H9 (cell line): ENCODE measurements around the gene AKT3. TPM values are rescaled to one million over a fixed set of nuclear protein-coding genes. Genes with fewer than 3 reads are reported as not detected.

Experiments used
- DNase-seq: peaks from one replicate; pipeline ENCODE4 v3.0.0-alpha.2; 2017
- H2AFZ ChIP-seq: one replicate; pipeline ENCODE4 v1.6.1; 2013; ENCODE audit warnings: mild to moderate bottlenecking, low read length, control low read depth, moderate library complexity
- H2AK5ac ChIP-seq: 2 replicates; pipeline ENCODE4 v1.6.1; 2013; ENCODE audit warnings: low read length, control low read depth, mixed read lengths; ENCODE audit not compliant: insufficient read length
- H2BK120ac ChIP-seq: one replicate; pipeline ENCODE4 v1.6.1; 2013; ENCODE audit warnings: low read depth, mild to moderate bottlenecking, low read length, control low read depth, inconsistent platforms; ENCODE audit not compliant: poor library complexity, severe bottlenecking
- H2BK12ac ChIP-seq: 2 replicates; pipeline ENCODE4 v1.6.1; 2013; ENCODE audit warnings: low read length, control low read depth, mixed read lengths, low read depth; ENCODE audit not compliant: insufficient read length
- H2BK15ac ChIP-seq: 2 replicates; pipeline ENCODE4 v1.6.1; 2013; ENCODE audit warnings: low read depth, low read length, control low read depth
- H2BK20ac ChIP-seq: one replicate; pipeline ENCODE4 v1.6.1; 2013; ENCODE audit warnings: low read depth, mild to moderate bottlenecking, low read length, control low read depth, inconsistent platforms; ENCODE audit not compliant: poor library complexity, severe bottlenecking
- H2BK5ac ChIP-seq: 2 replicates; pipeline ENCODE4 v1.6.1; 2013; ENCODE audit warnings: low read length, control low read depth, mixed read lengths; ENCODE audit not compliant: insufficient read length
- H3K14ac ChIP-seq: 2 replicates; pipeline ENCODE4 v1.6.1; 2013; ENCODE audit warnings: low read length, control low read depth; ENCODE audit not compliant: insufficient read depth
- H3K18ac ChIP-seq: 2 replicates; pipeline ENCODE4 v1.6.1; 2013; ENCODE audit warnings: low read depth, mild to moderate bottlenecking, mixed read lengths, low read length, control low read depth; ENCODE audit not compliant: insufficient read length
- H3K23ac ChIP-seq: 2 replicates; pipeline ENCODE4 v1.6.1; 2013; ENCODE audit warnings: low read length, control low read depth, mixed read lengths, low read depth; ENCODE audit not compliant: insufficient read length
- H3K23me2 ChIP-seq: 2 replicates; pipeline ENCODE4 v1.6.1; 2013; ENCODE audit warnings: low read depth, mild to moderate bottlenecking, mixed read lengths, low read length, control low read depth; ENCODE audit not compliant: insufficient read length, poor library complexity, severe bottlenecking
- H3K27ac ChIP-seq: 2 replicates; pipeline ENCODE4 v1.5.1; 2013; ENCODE audit warnings: low read length, control low read depth, mixed read lengths, low read depth; ENCODE audit not compliant: insufficient read length
- H3K27me3 ChIP-seq: 2 replicates; pipeline ENCODE4 v1.6.1; 2013; ENCODE audit warnings: low read length, control low read depth, inconsistent platforms; ENCODE audit not compliant: insufficient read depth
- H3K4ac ChIP-seq: 2 replicates; pipeline ENCODE4 v1.6.1; 2013; ENCODE audit warnings: low read depth, mild to moderate bottlenecking, control low read depth, inconsistent platforms, low read length, moderate library complexity
- H3K4me1 ChIP-seq: 2 replicates; pipeline ENCODE4 v1.6.1; 2013; ENCODE audit warnings: low read length, control low read depth, inconsistent platforms; ENCODE audit not compliant: insufficient read depth
- H3K4me2 ChIP-seq: 2 replicates; pipeline ENCODE4 v1.6.1; 2013; ENCODE audit warnings: low read length, control low read depth, mixed read lengths; ENCODE audit not compliant: insufficient read length, insufficient read depth
- H3K56ac ChIP-seq: 2 replicates; pipeline ENCODE4 v1.6.1; 2013; ENCODE audit warnings: low read depth, mild to moderate bottlenecking, mixed read lengths, low read length, control low read depth; ENCODE audit not compliant: insufficient read length
- H3K79me1 ChIP-seq: 2 replicates; pipeline ENCODE4 v1.6.1; 2013; ENCODE audit warnings: low read depth, mild to moderate bottlenecking, moderate library complexity, low read length, control low read depth, inconsistent platforms; ENCODE audit not compliant: insufficient read depth, poor library complexity, severe bottlenecking
- H3K79me2 ChIP-seq: 2 replicates; pipeline ENCODE4 v1.6.1; 2013; ENCODE audit warnings: low read length, control low read depth, inconsistent platforms; ENCODE audit not compliant: insufficient read depth
- H3K9ac ChIP-seq: 2 replicates; pipeline ENCODE4 v1.6.1; 2013; ENCODE audit warnings: low read length, control low read depth, mixed read lengths; ENCODE audit not compliant: insufficient read length; ENCODE audit errors: extremely low read depth
- H3K9me3 ChIP-seq: one replicate; pipeline ENCODE4 v1.6.1; 2013; ENCODE audit warnings: low read depth, low read length, inconsistent platforms; ENCODE audit not compliant: control insufficient read depth
- H3T11ph ChIP-seq: one replicate; pipeline ENCODE4 v1.6.1; 2013; ENCODE audit warnings: mild to moderate bottlenecking, low read length, control low read depth, inconsistent platforms
- H4K20me1 ChIP-seq: one replicate; pipeline ENCODE4 v1.6.1; 2013; ENCODE audit not compliant: control insufficient read depth, insufficient read length, insufficient read depth
- H4K5ac ChIP-seq: 2 replicates; pipeline ENCODE4 v1.6.1; 2013; ENCODE audit warnings: low read depth, mild to moderate bottlenecking, mixed read lengths, low read length, control low read depth; ENCODE audit not compliant: insufficient read length
- H4K8ac ChIP-seq: replicated peaks from 2 replicates; pipeline ENCODE4 v1.6.1; 2013; ENCODE audit warnings: low read length, control low read depth, mixed read lengths, low read depth; ENCODE audit not compliant: insufficient read length
- H4K91ac ChIP-seq: 2 replicates; pipeline ENCODE4 v1.6.1; 2013; ENCODE audit warnings: low read depth, mild to moderate bottlenecking, moderate library complexity, mixed read lengths, low read length, control low read depth; ENCODE audit not compliant: insufficient read length
- H3K27ac Mint-ChIP-seq, 3 experiments: 2 replicates in 2 of 3; 3 replicates in 1 of 3; pipeline ENCODE4 v1.8.0; 2020 to 2021; ENCODE audit warnings: mixed read lengths in 3 of 3, mild to moderate bottlenecking in 1 of 3, moderate library complexity in 1 of 3
- H3K27me3 Mint-ChIP-seq: 2 replicates; pipeline ENCODE4 v1.8.0; 2021; ENCODE audit warnings: low read depth, mild to moderate bottlenecking, moderate library complexity, mixed read lengths
- H3K36me3 Mint-ChIP-seq, 3 experiments: 2 replicates in 2 of 3; 3 replicates in 1 of 3; pipeline ENCODE4 v1.8.0; 2020 to 2021; ENCODE audit warnings: low read depth in 3 of 3, mixed read lengths in 3 of 3; ENCODE audit not compliant: insufficient read depth in 1 of 3
- H3K4me1 Mint-ChIP-seq, 2 experiments: 2 replicates each; pipeline ENCODE4 v1.8.0; 2020; ENCODE audit warnings: mixed read lengths in 2 of 2
- H3K4me3 Mint-ChIP-seq, 2 experiments: 2 replicates in 1 of 2; 3 replicates in 1 of 2; pipeline ENCODE4 v1.8.0; 2020 to 2021; ENCODE audit warnings: mild to moderate bottlenecking in 2 of 2, mixed read lengths in 2 of 2, moderate library complexity in 1 of 2
- H3K9me3 Mint-ChIP-seq, 2 experiments: 2 replicates in 1 of 2; 3 replicates in 1 of 2; pipeline ENCODE4 v1.8.0; 2020; ENCODE audit warnings: mild to moderate bottlenecking in 2 of 2, mixed read lengths in 2 of 2, moderate library complexity in 1 of 2
- CTCF ChIP-seq: fragments of 200-600 bp; sonication (generic); conservative IDR thresholded peaks from 3 replicates; pipeline ENCODE4 v1.8.0; 2021; ENCODE audit warnings: antibody characterized with exemption, mild to moderate bottlenecking
- WGBS: extraction: QIAGEN DNeasy Blood & Tissue Kit; methylation state at CpG from one replicate; pipeline ENCODE4 v1.1.7; 2013; ENCODE audit warnings: missing lambda C conversion rate, low lambda C conversion rate, mixed read lengths; ENCODE audit not compliant: insufficient read length; ENCODE audit errors: extremely low coverage; 5-methylcytosine and 5-hydroxymethylcytosine counted together
- long read RNA-seq: library from polyadenylated mRNA; unstranded; transcript quantifications from one replicate; pipeline ENCODE4 v2.0.0, GENCODE V29; 2020
- total RNA-seq: library from RNA; stranded (reverse); gene quantifications from 2 replicates; pipeline ENCODE4 v1.2.1, GENCODE V29; 2021

AKT3 gene
- total RNA-seq, result 24.2 and 27.8 TPM in 2 replicates
- long read RNA-seq, partial matches to known transcripts, result 0 of 6 reads
- long read RNA-seq, other reads (novel, unspliced or antisense), result 6 of 6 reads

- peaks cover 15 to 16% of the 10 kb centered on the region in 2 experiments for H3K4me1 Mint-ChIP-seq
- no peaks in the 10 kb centered on the region for H3K4me1 ChIP-seq
Observed at GRCh38 chr1:243850202-243850451, at the start of gene AKT3. Gene AKT3 (minus strand): TSS chr1:243850243. CDS start chr1:243843170, 7,073 bp downstream.

More at GRCh38 chr1:243850202-243850451, at the start of gene AKT3:
- H2BK20ac ChIP-seq, result no peak within 1 kb of the TSS
- peak within 1 kb of the TSS; percentile 61 for H3K9ac ChIP-seq
- DNase-seq, result peak; percentile 85
- no peak within 1 kb of the TSS for H4K5ac ChIP-seq
- peak within 1 kb of the TSS; percentile 86 for H3K18ac ChIP-seq
- H3K9me3 ChIP-seq, result no peaks in the 10 kb centered on the region
- no peak within 1 kb of the TSS for H2AFZ ChIP-seq
- H3K23me2 ChIP-seq, result no peaks in the 10 kb centered on the region
- H3T11ph ChIP-seq, result no peak within 1 kb of the TSS
- H3K27me3 Mint-ChIP-seq, result peaks cover 13% of the 10 kb centered on the region
- no peak within 1 kb of the TSS for H3K4ac ChIP-seq
- no peak within 1 kb of the TSS for H2BK15ac ChIP-seq
- no peaks in the 10 kb centered on the region for H4K20me1 ChIP-seq
- no peaks in the 10 kb centered on the region; the same call in 1 of the 2 replicates for H3K79me2 ChIP-seq
- WGBS, result no CpG with 5 or more reads among the region's 32 CpGs
- peak within 1 kb of the TSS; percentile 44 for H2BK120ac ChIP-seq
- no peak for TF ChIP-seq CTCF
- peak within 1 kb of the TSS; percentile 48 for H3K4me2 ChIP-seq
- H3K27ac Mint-ChIP-seq, result peak within 1 kb of the TSS; percentile 95 to 100 (median 97)
- no peak within 1 kb of the TSS for H3K27ac ChIP-seq
- peak within 1 kb of the TSS; percentile 92 to 99 for H3K4me3 Mint-ChIP-seq
- H2BK5ac ChIP-seq, result no peak within 1 kb of the TSS
- no peak within 1 kb of the TSS for H2BK12ac ChIP-seq
- peak within 1 kb of the TSS; percentile 91 for H3K14ac ChIP-seq
- H3K9me3 Mint-ChIP-seq, result no peaks in the 10 kb centered on the region; a peak in 2 of 5 replicates
- peaks cover 0 to 4% (median 2%) of the 10 kb centered on the region in 3 experiments; a peak in 1 of 7 replicates for H3K36me3 Mint-ChIP-seq
- H3K23ac ChIP-seq, result no peak within 1 kb of the TSS
- no peaks in the 10 kb centered on the region for H3K27me3 ChIP-seq
- no peaks in the 10 kb centered on the region for H3K79me1 ChIP-seq
- no peak within 1 kb of the TSS for H3K56ac ChIP-seq
- H4K8ac ChIP-seq, result no peak within 1 kb of the TSS
- no peak within 1 kb of the TSS for H2AK5ac ChIP-seq
- no peak within 1 kb of the TSS for H4K91ac ChIP-seq
